Measurements from ENCODE around the gene KIAA2012.
"Not testable (repeated sequence)": the region's sequence is repeated elsewhere in the genome, so short reads cannot be mapped to it uniquely, and the experiment has no call there.

KIAA2012 gene

DNA sequence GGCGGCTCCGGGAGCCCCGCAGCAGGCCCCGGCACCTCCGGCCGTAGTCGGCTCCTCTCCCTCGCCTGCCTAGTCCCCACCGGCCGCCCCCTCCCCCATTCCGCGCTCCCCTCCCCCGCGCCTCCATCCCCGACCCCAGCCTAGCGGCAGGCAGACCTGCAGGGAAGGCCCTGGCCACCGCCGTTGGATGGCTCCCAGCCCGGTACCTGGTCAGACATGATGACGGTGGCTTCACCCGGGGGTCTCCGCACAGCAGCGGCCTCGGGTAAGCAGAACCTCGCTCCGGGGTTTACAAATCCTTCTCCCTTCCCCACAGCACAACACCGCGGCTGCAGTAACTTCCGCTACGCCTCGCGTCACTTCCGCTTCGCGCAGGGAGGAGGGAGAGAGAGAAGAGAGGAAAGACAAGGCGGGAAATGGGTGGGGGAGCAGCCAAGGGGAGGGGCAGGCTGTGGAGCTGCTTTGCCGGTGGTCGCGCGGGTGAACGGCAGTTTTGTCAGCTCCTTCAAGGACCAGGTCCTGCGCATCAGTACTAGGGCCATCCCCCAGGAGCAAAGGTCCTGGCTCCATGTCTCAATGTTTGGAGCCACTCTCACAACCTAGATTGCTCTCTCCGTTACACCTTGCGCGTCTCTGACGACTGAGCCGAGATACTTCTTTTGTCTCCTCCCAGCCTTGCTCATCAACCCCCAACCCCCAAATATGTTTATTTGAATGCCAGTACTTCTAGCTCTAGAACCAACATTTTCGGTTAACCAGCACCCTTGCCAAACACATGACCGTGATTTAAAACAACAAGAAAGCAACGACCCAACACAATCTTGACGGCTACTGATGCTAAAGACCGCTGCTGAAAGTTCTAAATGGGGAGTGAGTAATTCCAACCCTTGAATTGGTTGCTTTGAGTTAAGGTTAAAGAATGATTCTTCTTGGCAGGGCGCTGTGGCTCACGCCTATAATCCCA, 165.5 kb downstream of the KIAA2012 start, which contains the start of gene SUMO1:
TSS of gene SUMO1 (minus strand) at position 364 of the 964 bp plus-strand sequence. CDS start at position 218, 146 bp downstream.
- peak; percentile 78 to 88 for DNase-seq (ENCODE audit: low read depth in 1 of 2, low spot score in 1 of 2)
- in situ Hi-C loops (cut with HindIII; ENCODE audit: low pct_unique_long_range_greater_than_20kb, low sequenced_read_pairs): no loop called here
- TF ChIP-seq JUND (IDR thresholded peaks at IDR 0.05; ENCODE audit: low read depth): no peak

GRCh38 chr2:202247710-202248109, 174.7 kb downstream of the KIAA2012 start:
- DNase-seq (ENCODE audit: low read depth in 1 of 2, low spot score in 1 of 2); in situ Hi-C loops (cut with HindIII; ENCODE audit: low pct_unique_long_range_greater_than_20kb, low sequenced_read_pairs): not testable (repeated sequence)

- in situ Hi-C loops (cut with HindIII; ENCODE audit: low pct_unique_long_range_greater_than_20kb, low sequenced_read_pairs): no loop called here
- TF ChIP-seq JUND (IDR thresholded peaks at IDR 0.05; ENCODE audit: low read depth): no peak
- peak in 1 of 2 experiments; percentile 70 for DNase-seq (ENCODE audit: low read depth in 1 of 2, low spot score in 1 of 2)
These were observed 176.6 kb downstream of the KIAA2012 start for GRCh38 chr2:202249521-202250253.

GRCh38 chr2:202251494-202251893, 178.4 kb downstream of the KIAA2012 start:
- TF ChIP-seq JUND (IDR thresholded peaks at IDR 0.05; ENCODE audit: low read depth): no peak
- in situ Hi-C loops (cut with HindIII; ENCODE audit: low pct_unique_long_range_greater_than_20kb, low sequenced_read_pairs): no loop called here
- no peak for DNase-seq (ENCODE audit: low read depth in 1 of 2, low spot score in 1 of 2)
